Activated CD4-positive, alpha-beta T cell treated with anti-CD3 and anti-CD28 coated beads for 24 hours (primary cell): ENCODE results near the gene LTO1.
A peak's percentile ranks its signal among the peaks of the same experiment; 100 is the strongest.

ENCODE experiments used
- DNase-seq, 2 donors: peaks; one replicate each; pipeline ENCODE4 v3.0.0-alpha.2; 2020; ENCODE audit warnings: low read depth in 2 of 2

Gene LTO1

GRCh38 chr11:69674886-69675714 is at the start of gene LTO1:
LTO1 (minus strand) TSS chr11:69675353; CDS start chr11:69675239, 114 bp downstream.
- DNase-seq, result peak; percentile 94 to 95

- DNase-seq, result no peak
These were observed 46.6 kb upstream of the LTO1 start for GRCh38 chr11:69721745-69722144.

GRCh38 chr11:69721106-69721505 is 46.0 kb upstream of the LTO1 start:
- no peak for DNase-seq

GRCh38 chr11:69718912-69719311 is 43.8 kb upstream of the LTO1 start:
- no peak for DNase-seq

GRCh38 chr11:69718147-69718546 is 43.0 kb upstream of the LTO1 start:
- no peak for DNase-seq

GRCh38 chr11:69716891-69717747 is 42.0 kb upstream of the LTO1 start:
- DNase-seq, result no peak

- no peak for DNase-seq
These were observed 40.9 kb upstream of the LTO1 start for GRCh38 chr11:69716099-69716498.

- DNase-seq, result no peak
These were observed 40.3 kb upstream of the LTO1 start for GRCh38 chr11:69715446-69715845.

- no peak for DNase-seq
These were observed 37.0 kb upstream of the LTO1 start for GRCh38 chr11:69711822-69712801.

- DNase-seq, result no peak
These were observed 33.7 kb upstream of the LTO1 start for GRCh38 chr11:69708736-69709401.

- DNase-seq, result no peak
These were observed 32.0 kb upstream of the LTO1 start for GRCh38 chr11:69707176-69707575.

- DNase-seq, result no peak
These were observed 31.0 kb upstream of the LTO1 start for GRCh38 chr11:69705901-69706787.

- no peak for DNase-seq
These were observed 30.2 kb upstream of the LTO1 start for GRCh38 chr11:69705351-69705811.

- no peak for DNase-seq
These were observed 29.5 kb upstream of the LTO1 start for GRCh38 chr11:69704508-69705253.

GRCh38 chr11:69703768-69704507 is 28.8 kb upstream of the LTO1 start, which contains the start of gene FGF19:
FGF19 (minus strand) TSS chr11:69704022; CDS start chr11:69703876, 146 bp downstream.
- no peak for DNase-seq

GRCh38 chr11:69703453-69703767 is 28.3 kb upstream of the LTO1 start:
- no peak for DNase-seq

- no peak for DNase-seq
These were observed 27.8 kb upstream of the LTO1 start for GRCh38 chr11:69702769-69703452.

GRCh38 chr11:69702239-69702691 is 27.1 kb upstream of the LTO1 start:
- no peak for DNase-seq
